GM19324 (cell line): ENCODE data around the gene CREB5.
A peak's percentile ranks its signal among the peaks of the same experiment; 100 is the strongest.
"Not testable (repeated sequence)": the region's sequence is repeated elsewhere in the genome, so short reads cannot be mapped to it uniquely, and the experiment has no call there.

Source experiments
- ATAC-seq: cut with Tn5 transposase; IDR thresholded peaks from one replicate; pipeline ENCODE4 v1.9.1; 2021; ENCODE audit warnings: mild to moderate bottlenecking, moderate library complexity; ENCODE audit not compliant: unreplicated experiment, low FRiP score

The CREB5 gene

GRCh38 chr7:28818996-28819395, 406.7 kb downstream of the CREB5 start:
- no peak for ATAC-seq

- no peak for ATAC-seq
Observed at GRCh38 chr7:28823582-28823981, 411.3 kb downstream of the CREB5 start.

DNA sequence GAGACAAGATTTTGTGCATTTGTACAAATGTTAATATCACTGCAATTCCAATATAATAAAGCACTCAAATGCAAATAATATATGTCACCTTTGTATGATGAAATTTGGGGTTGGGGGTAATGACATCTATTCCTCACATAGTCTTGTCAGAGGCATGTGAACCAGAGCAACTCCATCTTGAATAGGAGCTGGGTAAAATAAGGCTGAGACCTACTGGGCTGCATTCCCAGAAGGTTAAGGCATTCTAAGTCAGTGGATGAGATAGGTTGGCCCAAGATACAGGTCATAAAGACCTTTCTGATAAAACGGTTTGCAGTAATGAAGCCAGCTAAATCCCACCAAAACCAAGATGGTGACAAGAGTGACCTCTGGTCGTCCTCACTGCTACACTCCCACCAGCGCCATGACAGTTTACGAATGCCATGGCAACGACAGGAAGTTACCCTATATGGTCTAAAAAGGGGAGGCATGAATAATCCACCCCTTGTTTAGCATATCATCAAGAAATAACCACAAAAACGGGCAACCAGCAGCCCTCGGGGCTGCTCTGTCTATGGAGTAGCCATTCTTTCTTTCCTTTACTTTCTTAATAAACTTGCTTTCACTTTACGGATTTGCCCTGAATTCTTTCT, 413.6 kb downstream of the CREB5 start:
- not testable (repeated sequence) for ATAC-seq

DNA sequence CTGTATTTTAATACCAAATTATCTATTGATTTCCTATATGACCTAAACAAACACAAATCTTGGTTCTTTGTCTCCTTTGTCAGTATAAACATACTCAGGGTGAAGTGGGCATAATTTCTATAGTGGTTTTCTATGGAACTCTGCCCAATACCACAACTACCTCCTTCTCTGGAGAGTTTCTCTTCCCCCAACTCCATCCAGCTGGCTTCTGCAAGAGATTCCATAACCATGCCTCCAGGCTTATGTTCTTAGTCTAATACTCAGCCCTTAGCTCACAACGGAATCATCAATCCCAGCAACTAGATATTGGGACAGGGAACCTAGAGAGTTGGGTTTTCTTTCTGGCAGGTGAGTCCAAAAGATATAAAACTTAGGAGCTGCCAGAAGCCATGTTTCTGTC, 418.5 kb downstream of the CREB5 start:
- ATAC-seq: no peak

DNA sequence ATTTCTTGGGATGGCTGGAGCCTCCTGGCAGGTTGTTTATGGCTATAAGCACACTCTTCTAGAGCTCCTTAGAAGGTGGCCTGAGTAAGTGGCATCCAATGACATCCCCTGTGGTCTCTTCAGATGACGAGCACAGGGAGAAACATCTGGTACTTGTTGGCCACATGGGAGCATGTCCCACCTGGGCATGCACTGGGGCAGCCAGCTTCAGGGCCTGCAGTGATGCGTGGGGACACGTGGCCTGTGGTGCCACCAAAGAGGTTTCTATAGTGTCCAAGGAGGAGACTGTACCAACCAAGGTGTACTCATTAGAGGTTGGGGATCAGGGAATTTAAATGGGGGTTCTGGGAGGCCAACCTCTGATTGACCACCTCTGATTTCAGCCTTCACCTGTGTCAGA, 420.4 kb downstream of the CREB5 start:
- ATAC-seq: no peak

DNA sequence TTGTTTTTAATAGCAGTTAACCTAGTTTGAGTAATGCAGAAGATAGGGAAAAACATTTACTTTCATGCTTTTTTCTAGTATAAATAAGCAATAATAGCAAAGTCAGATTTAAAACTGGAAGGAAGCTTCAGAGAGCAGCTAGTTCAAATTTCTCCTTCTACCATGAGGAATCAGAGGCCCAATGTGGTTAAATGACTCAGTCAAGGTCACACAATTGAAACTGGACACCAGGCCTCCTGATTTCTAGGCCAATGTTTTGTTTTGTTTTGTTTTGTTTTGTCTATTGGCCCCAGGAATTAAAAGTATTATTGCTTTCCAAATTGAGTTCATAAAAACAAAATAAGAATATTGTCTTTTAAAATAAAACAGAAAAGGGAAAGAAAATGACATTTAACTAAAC, 423.5 kb downstream of the CREB5 start:
- ATAC-seq: no peak

- ATAC-seq: no peak
Observed at GRCh38 chr7:28836716-28837115, 424.4 kb downstream of the CREB5 start.

GRCh38 chr7:28837216-28837615, 424.9 kb downstream of the CREB5 start:
- no peak for ATAC-seq

GRCh38 chr7:28840592-28840995, 428.3 kb downstream of the CREB5 start:
- no peak for ATAC-seq

DNA sequence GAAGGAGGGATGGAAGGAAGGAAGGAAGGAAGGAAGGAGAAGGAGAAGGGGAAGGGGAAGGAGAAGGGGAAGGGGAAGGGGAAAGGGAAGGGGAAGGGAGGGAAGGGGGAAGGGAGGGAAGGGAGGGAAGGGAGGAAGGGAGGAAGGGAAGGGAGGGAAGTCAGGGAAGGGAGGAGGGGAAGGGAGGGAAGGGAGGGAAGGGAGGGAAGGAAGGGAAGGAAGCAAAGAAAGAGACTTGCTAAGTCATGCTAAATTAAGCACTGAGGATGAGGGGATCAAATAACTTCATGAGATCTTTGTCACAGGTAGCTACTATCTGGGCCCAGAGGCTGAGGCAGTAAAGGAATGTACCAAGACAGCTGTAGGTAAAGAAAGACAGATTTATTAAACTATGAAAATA, 429.4 kb downstream of the CREB5 start:
- ATAC-seq: no peak

- no peak for ATAC-seq
Observed at GRCh38 chr7:28842769-28843295, 430.5 kb downstream of the CREB5 start.

- ATAC-seq: no peak
Observed at GRCh38 chr7:28845106-28845505, 432.8 kb downstream of the CREB5 start.

DNA sequence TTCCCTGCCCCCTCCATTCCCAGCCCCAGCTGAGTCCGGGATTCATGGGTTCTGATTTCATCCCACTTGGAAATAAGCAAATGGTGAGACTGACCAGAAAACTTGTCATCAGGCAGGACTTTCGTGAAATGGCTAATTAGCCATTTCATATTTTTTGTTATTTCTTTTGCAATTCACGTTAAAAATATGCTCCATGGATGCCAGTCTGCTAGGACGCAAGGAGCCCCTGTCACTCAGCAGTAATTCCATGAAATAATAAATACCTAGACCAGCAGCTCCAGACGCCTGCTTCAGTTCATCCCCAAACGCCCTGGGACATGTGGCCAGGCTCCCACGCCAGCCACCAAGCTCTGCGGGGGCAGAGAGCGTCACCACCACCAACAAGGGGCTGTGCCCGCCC, 434.9 kb downstream of the CREB5 start:
- ATAC-seq: no peak

GRCh38 chr7:28847681-28848080, 435.4 kb downstream of the CREB5 start:
- ATAC-seq: no peak

- ATAC-seq: no peak
Observed at GRCh38 chr7:28848906-28849305, 436.6 kb downstream of the CREB5 start.

GRCh38 chr7:28850699-28851098, 438.4 kb downstream of the CREB5 start:
- ATAC-seq: no peak

GRCh38 chr7:28853150-28853549, 440.8 kb downstream of the CREB5 start:
- ATAC-seq: no peak

DNA sequence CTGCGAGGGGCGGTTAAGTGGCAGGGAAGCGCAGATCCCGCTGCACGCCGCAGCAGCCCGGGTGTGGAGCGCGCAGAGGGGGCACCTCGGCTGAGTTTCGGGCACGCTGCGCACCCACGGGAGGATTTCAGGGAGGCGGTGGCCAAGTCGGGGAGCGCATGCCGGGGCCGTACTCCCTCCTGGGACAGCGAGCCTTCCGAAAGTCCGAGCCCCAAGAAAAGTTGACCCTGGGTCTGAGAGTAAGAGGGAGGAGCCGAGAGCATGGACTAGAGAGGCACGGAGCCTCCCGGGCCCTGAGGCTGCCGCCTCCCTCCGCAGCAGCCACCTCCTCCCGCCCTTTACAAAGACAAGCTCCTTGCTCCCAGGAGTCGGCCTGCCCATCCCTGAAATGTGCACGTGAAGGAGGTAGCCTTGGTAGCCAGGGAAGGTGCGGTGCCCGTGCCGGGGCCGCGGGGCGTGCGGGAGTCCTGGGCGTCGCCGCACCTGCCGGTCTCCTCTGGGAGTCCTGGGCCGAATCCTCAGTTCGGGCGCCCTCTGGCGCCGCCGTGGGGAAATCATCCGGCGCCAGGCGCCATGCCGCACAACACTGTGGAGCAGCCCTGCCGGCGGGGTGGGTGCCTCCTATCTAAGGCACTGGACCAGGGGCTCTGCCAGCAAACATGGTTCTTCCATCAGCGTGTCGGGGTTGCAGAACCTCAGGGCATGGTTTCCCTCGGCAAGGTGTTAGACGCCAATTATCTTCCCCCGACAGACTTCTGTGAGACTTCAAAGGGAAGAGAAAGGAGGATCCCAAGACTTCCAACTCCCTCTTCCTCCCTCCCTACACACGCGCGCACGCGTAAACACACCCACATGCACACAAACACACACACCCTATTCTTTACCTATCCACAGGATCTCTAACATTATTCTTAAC, 441.8 kb downstream of the CREB5 start:
- peak; percentile 95 for ATAC-seq

DNA sequence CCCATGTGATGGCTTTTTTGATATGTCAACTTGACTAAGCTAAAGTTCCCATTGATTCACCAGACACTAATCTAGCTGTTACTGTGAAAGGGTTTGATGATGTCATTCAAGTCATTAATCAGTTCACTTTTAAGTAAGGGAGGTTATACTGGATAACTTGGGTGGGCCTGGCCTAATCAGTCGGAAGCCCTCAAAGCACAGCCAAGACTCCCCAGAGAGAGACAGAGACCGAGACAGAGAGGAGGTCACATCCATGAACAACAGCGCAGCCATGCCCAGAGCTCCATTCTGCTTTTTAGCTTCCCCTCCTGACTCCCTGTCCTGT, 442.4 kb downstream of the CREB5 start:
- no peak for ATAC-seq

GRCh38 chr7:28855538-28856217, 443.4 kb downstream of the CREB5 start:
- no peak for ATAC-seq

DNA sequence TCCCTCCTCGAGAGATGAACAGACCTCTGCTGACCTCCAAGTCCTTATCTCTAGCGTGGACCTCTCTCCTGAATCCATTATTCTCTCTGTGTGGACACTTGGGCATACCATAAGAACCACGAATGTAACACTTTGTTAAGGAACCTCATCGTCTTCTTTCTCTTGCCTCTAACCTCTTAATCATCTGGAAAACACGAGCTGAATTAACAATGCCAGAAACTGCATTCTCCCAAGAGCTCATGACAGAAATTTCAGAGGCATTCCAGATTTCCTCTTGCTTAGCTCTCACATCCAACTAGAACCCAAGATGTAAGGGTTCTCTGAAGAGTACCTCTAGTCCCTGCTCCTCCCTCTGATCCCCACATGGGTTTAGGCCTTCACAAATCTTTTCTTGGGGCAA, 444.3 kb downstream of the CREB5 start:
- ATAC-seq: no peak
